ENCODE data around the gene FBXL7.

Gene FBXL7

GRCh38 chr5:15676591-15676990, 176.6 kb downstream of the FBXL7 start:
- no peak overlapping the region for H2BK5ac ChIP-seq (ENCODE audit: low read depth, low read length, poor library complexity)
- no peak overlapping the region for H4K12ac ChIP-seq (ENCODE audit: low read depth, low read length)
- no peak overlapping the region for H2AK5ac ChIP-seq (ENCODE audit: low read length)
- no peak overlapping the region for H3K18ac ChIP-seq (ENCODE audit: low read length)
- no peak overlapping the region for H2BK12ac ChIP-seq (ENCODE audit: low read length)
- no peaks in the 10 kb centered on the region for H3K36me3 ChIP-seq (ENCODE audit: control insufficient read depth in 1 of 2, insufficient read depth in 2 of 2, low read length in 2 of 2)
- H3K4me2 ChIP-seq (ENCODE audit: low read length), result no peak overlapping the region
- no peak overlapping the region for H2BK120ac ChIP-seq (ENCODE audit: insufficient read depth, low read length, poor library complexity)
- no peaks in the 10 kb centered on the region for H3K79me1 ChIP-seq (ENCODE audit: low read length)
- H3K27me3 ChIP-seq (ENCODE audit: insufficient read depth, low read length), result no peaks in the 10 kb centered on the region
- no peak overlapping the region for H3K9ac ChIP-seq (ENCODE audit: low read length)
- no peaks in the 10 kb centered on the region for H3K79me2 ChIP-seq (ENCODE audit: control insufficient read depth, insufficient read depth, low read length, poor library complexity)
- H3K27ac ChIP-seq (ENCODE audit: low read depth, low read length), result no peak overlapping the region
- no peaks in the 10 kb centered on the region for H3K9me3 ChIP-seq (ENCODE audit: insufficient read depth, low read depth, low read length)
- no peak overlapping the region for H4K91ac ChIP-seq (ENCODE audit: low read depth, low read length)
- no peak overlapping the region for H2AFZ ChIP-seq (ENCODE audit: insufficient read depth, low read length, poor library complexity)
- H3K23ac ChIP-seq (ENCODE audit: low read length), result no peak overlapping the region
- no peak for DNase-seq
- no peak overlapping the region for H4K8ac ChIP-seq (ENCODE audit: low read depth, low read length)
- H3K4me1 ChIP-seq (ENCODE audit: control insufficient read depth in 1 of 2, insufficient read depth in 2 of 2, low read length in 2 of 2), result no peaks in the 10 kb centered on the region
- no peak overlapping the region for H3K4me3 ChIP-seq (ENCODE audit: low read depth, low read length)
- no CpG with 5 or more reads among the region's 1 CpG for WGBS (ENCODE audit: extremely low coverage, insufficient coverage, insufficient read length)
- H3K14ac ChIP-seq (ENCODE audit: low read length), result no peak overlapping the region
- H3K4ac ChIP-seq (ENCODE audit: low read depth, low read length), result no peak overlapping the region

GRCh38 chr5:15679161-15679560, 179.2 kb downstream of the FBXL7 start:
- H3K4me1 ChIP-seq (ENCODE audit: control insufficient read depth in 1 of 2, insufficient read depth in 2 of 2, low read length in 2 of 2), result peaks cover 0 to 4% of the 10 kb centered on the region in 2 experiments
- H3K14ac ChIP-seq (ENCODE audit: low read length), result no peak overlapping the region
- no CpG with 5 or more reads among the region's 4 CpGs for WGBS (ENCODE audit: extremely low coverage, insufficient coverage, insufficient read length)
- H3K18ac ChIP-seq (ENCODE audit: low read length), result no peak overlapping the region
- H4K91ac ChIP-seq (ENCODE audit: low read depth, low read length), result no peak overlapping the region
- H4K8ac ChIP-seq (ENCODE audit: low read depth, low read length), result no peak overlapping the region
- H4K12ac ChIP-seq (ENCODE audit: low read depth, low read length), result no peak overlapping the region
- no peaks in the 10 kb centered on the region for H3K79me2 ChIP-seq (ENCODE audit: control insufficient read depth, insufficient read depth, low read length, poor library complexity)
- H3K9me3 ChIP-seq (ENCODE audit: insufficient read depth, low read depth, low read length), result no peaks in the 10 kb centered on the region
- no peak overlapping the region for H3K23ac ChIP-seq (ENCODE audit: low read length)
- H2BK12ac ChIP-seq (ENCODE audit: low read length), result no peak overlapping the region
- no peaks in the 10 kb centered on the region for H3K79me1 ChIP-seq (ENCODE audit: low read length)
- no peak overlapping the region for H3K4me3 ChIP-seq (ENCODE audit: low read depth, low read length)
- no peak overlapping the region for H2BK5ac ChIP-seq (ENCODE audit: low read depth, low read length, poor library complexity)
- no peak for DNase-seq
- H2AK5ac ChIP-seq (ENCODE audit: low read length), result no peak overlapping the region
- no peak overlapping the region for H3K9ac ChIP-seq (ENCODE audit: low read length)
- H3K27me3 ChIP-seq (ENCODE audit: insufficient read depth, low read length), result no peaks in the 10 kb centered on the region
- no peak overlapping the region for H2AFZ ChIP-seq (ENCODE audit: insufficient read depth, low read length, poor library complexity)
- no peak overlapping the region for H3K27ac ChIP-seq (ENCODE audit: low read depth, low read length)
- no peak overlapping the region for H3K4me2 ChIP-seq (ENCODE audit: low read length)
- no peak overlapping the region for H3K4ac ChIP-seq (ENCODE audit: low read depth, low read length)
- no peaks in the 10 kb centered on the region for H3K36me3 ChIP-seq (ENCODE audit: control insufficient read depth in 1 of 2, insufficient read depth in 2 of 2, low read length in 2 of 2)
- H2BK120ac ChIP-seq (ENCODE audit: insufficient read depth, low read length, poor library complexity), result no peak overlapping the region

- no peaks in the 10 kb centered on the region for H3K36me3 ChIP-seq (ENCODE audit: control insufficient read depth in 1 of 2, insufficient read depth in 2 of 2, low read length in 2 of 2)
- no peak overlapping the region for H3K14ac ChIP-seq (ENCODE audit: low read length)
- H3K4me1 ChIP-seq (ENCODE audit: control insufficient read depth in 1 of 2, insufficient read depth in 2 of 2, low read length in 2 of 2), result peaks cover 0 to 4% of the 10 kb centered on the region in 2 experiments
- no peak overlapping the region for H4K8ac ChIP-seq (ENCODE audit: low read depth, low read length)
- H3K9ac ChIP-seq (ENCODE audit: low read length), result no peak overlapping the region
- H3K4me2 ChIP-seq (ENCODE audit: low read length), result no peak overlapping the region
- H2BK120ac ChIP-seq (ENCODE audit: insufficient read depth, low read length, poor library complexity), result no peak overlapping the region
- no peak overlapping the region for H4K12ac ChIP-seq (ENCODE audit: low read depth, low read length)
- H3K27ac ChIP-seq (ENCODE audit: low read depth, low read length), result no peak overlapping the region
- no peak overlapping the region for H2AFZ ChIP-seq (ENCODE audit: insufficient read depth, low read length, poor library complexity)
- no peaks in the 10 kb centered on the region for H3K79me1 ChIP-seq (ENCODE audit: low read length)
- no peaks in the 10 kb centered on the region for H3K79me2 ChIP-seq (ENCODE audit: control insufficient read depth, insufficient read depth, low read length, poor library complexity)
- H3K23ac ChIP-seq (ENCODE audit: low read length), result no peak overlapping the region
- H4K91ac ChIP-seq (ENCODE audit: low read depth, low read length), result no peak overlapping the region
- H3K27me3 ChIP-seq (ENCODE audit: insufficient read depth, low read length), result no peaks in the 10 kb centered on the region
- no peak overlapping the region for H2AK5ac ChIP-seq (ENCODE audit: low read length)
- H2BK5ac ChIP-seq (ENCODE audit: low read depth, low read length, poor library complexity), result no peak overlapping the region
- DNase-seq, result no peak
- no peak overlapping the region for H3K4me3 ChIP-seq (ENCODE audit: low read depth, low read length)
- H3K9me3 ChIP-seq (ENCODE audit: insufficient read depth, low read depth, low read length), result no peaks in the 10 kb centered on the region
- no peak overlapping the region for H3K4ac ChIP-seq (ENCODE audit: low read depth, low read length)
- H3K18ac ChIP-seq (ENCODE audit: low read length), result no peak overlapping the region
- WGBS (ENCODE audit: extremely low coverage, insufficient coverage, insufficient read length), result no CpG with 5 or more reads among the region's 1 CpG
- no peak overlapping the region for H2BK12ac ChIP-seq (ENCODE audit: low read length)
Observed at GRCh38 chr5:15680455-15680854, 180.5 kb downstream of the FBXL7 start.

GRCh38 chr5:15682122-15682521, 182.1 kb downstream of the FBXL7 start:
- Histone ChIP-seq H4K12ac (ENCODE audit: low read depth, low read length) (no peak overlapping the region), H3K27ac (ENCODE audit: low read depth, low read length) (no peak overlapping the region), H3K9ac (ENCODE audit: low read length) (no peak overlapping the region), H4K8ac (ENCODE audit: low read depth, low read length) (no peak overlapping the region), H3K4me2 (ENCODE audit: low read length) (no peak overlapping the region), H2BK5ac (ENCODE audit: low read depth, low read length, poor library complexity) (no peak overlapping the region), H3K4me1 (ENCODE audit: control insufficient read depth in 1 of 2, insufficient read depth in 2 of 2, low read length in 2 of 2) (peaks cover 0 to 4% of the 10 kb centered on the region in 2 experiments), H4K91ac (ENCODE audit: low read depth, low read length) (no peak overlapping the region), H2AFZ (ENCODE audit: insufficient read depth, low read length, poor library complexity) (no peak overlapping the region), H3K14ac (ENCODE audit: low read length) (no peak overlapping the region), H3K23ac (ENCODE audit: low read length) (no peak overlapping the region), H3K4me3 (ENCODE audit: low read depth, low read length) (no peak overlapping the region), H3K36me3 (ENCODE audit: control insufficient read depth in 1 of 2, insufficient read depth in 2 of 2, low read length in 2 of 2) (no peaks in the 10 kb centered on the region), H2AK5ac (ENCODE audit: low read length) (no peak overlapping the region), H3K4ac (ENCODE audit: low read depth, low read length) (no peak overlapping the region), H3K79me2 (ENCODE audit: control insufficient read depth, insufficient read depth, low read length, poor library complexity) (no peaks in the 10 kb centered on the region), H3K27me3 (ENCODE audit: insufficient read depth, low read length) (no peaks in the 10 kb centered on the region), H3K18ac (ENCODE audit: low read length) (no peak overlapping the region), H2BK120ac (ENCODE audit: insufficient read depth, low read length, poor library complexity) (no peak overlapping the region), H3K79me1 (ENCODE audit: low read length) (no peaks in the 10 kb centered on the region), H2BK12ac (ENCODE audit: low read length) (no peak overlapping the region), H3K9me3 (ENCODE audit: insufficient read depth, low read depth, low read length) (no peaks in the 10 kb centered on the region)
- no CpG with 5 or more reads among the region's 3 CpGs for WGBS (ENCODE audit: extremely low coverage, insufficient coverage, insufficient read length)
- DNase-seq, result no peak
